ENCODE measurements around the gene TANGO6.

- TF ChIP-seq CEBPB (IDR thresholded peaks at IDR 0.05) (no peak), CTCF (IDR thresholded peaks at IDR 0.05) (no peak), RAD21 (conservative IDR thresholded peaks at IDR 0.05 in 1 of 2, IDR thresholded peaks at IDR 0.05 in 1 of 2) (no peak), MYC (IDR thresholded peaks at IDR 0.05; ENCODE audit: borderline replicate concordance, low read length) (no peak), KDM5A (IDR thresholded peaks at IDR 0.05) (no peak), SMC3 (IDR thresholded peaks at IDR 0.05) (no peak), POLR2A (IDR thresholded peaks at IDR 0.05; ENCODE audit: low read length) (no peak), HES2 (IDR thresholded peaks at IDR 0.05) (no peak), NFE2L2 (conservative IDR thresholded peaks at IDR 0.05; ENCODE audit: low read length) (no peak), E2F6 (IDR thresholded peaks at IDR 0.05; ENCODE audit: borderline replicate concordance, low read depth) (no peak), HMGXB4 (CRISPR knock-in tag; IDR thresholded peaks at IDR 0.05; ENCODE audit: borderline replicate concordance) (no peak), EP300 (IDR thresholded peaks at IDR 0.05) (no peak)
- TF ChIP-seq, protein P1, sequence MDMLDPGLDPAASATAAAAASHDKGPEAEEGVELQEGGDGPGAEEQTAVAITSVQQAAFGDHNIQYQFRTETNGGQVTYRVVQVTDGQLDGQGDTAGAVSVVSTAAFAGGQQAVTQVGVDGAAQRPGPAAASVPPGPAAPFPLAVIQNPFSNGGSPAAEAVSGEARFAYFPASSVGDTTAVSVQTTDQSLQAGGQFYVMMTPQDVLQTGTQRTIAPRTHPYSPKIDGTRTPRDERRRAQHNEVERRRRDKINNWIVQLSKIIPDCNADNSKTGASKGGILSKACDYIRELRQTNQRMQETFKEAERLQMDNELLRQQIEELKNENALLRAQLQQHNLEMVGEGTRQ (IDR thresholded peaks at IDR 0.05): no peak
These were observed 36.9 kb upstream of the TANGO6 start for GRCh38 chr16:68806422-68806821.
